ENCODE measurements around the gene C1QBP.

DNA sequence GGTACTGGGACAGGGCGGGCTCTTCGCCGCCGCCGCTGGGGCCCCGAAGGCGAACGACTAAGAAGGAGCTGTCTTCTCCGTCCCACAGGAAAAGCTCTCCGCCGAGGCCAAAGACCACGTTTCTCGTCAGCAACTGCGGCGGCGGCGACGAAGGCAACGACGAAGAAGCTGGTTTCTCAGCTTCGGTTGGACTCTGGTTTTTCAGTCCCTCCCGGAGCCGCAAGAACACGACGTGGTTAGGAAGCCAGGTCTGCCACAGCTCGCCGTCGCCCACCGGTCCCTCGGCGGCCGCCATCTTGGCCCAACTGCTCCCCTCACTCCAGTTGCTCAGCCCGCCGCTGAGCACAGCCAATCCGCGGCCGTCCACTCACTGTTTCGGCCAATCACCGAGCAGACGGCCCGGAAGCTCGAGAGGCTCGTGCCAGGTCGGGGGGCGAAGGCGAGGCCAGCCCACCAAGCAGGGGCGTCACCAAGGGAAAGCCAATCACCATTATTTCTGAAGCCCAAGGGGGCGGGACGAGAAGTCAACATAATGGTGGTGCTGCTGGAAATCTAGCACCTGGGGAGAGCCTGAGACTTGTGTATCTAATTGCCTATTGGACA lies 19.5 kb downstream of the C1QBP start, which contains the start of gene NUP88:
- TF ChIP-seq, protein P1, sequence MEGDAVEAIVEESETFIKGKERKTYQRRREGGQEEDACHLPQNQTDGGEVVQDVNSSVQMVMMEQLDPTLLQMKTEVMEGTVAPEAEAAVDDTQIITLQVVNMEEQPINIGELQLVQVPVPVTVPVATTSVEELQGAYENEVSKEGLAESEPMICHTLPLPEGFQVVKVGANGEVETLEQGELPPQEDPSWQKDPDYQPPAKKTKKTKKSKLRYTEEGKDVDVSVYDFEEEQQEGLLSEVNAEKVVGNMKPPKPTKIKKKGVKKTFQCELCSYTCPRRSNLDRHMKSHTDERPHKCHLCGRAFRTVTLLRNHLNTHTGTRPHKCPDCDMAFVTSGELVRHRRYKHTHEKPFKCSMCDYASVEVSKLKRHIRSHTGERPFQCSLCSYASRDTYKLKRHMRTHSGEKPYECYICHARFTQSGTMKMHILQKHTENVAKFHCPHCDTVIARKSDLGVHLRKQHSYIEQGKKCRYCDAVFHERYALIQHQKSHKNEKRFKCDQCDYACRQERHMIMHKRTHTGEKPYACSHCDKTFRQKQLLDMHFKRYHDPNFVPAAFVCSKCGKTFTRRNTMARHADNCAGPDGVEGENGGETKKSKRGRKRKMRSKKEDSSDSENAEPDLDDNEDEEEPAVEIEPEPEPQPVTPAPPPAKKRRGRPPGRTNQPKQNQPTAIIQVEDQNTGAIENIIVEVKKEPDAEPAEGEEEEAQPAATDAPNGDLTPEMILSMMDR (conservative IDR thresholded peaks at IDR 0.05; ENCODE audit: low read depth, low read length) = no peak
- TF ChIP-seq EZH2 (IDR thresholded peaks at IDR 0.05; ENCODE audit: borderline replicate concordance, low read depth, low read length, poor library complexity, severe bottlenecking) = no peak

Data from A673 (cell line).